HepG2 (cell line): Measurements from ENCODE around the gene SERTAD3. TPM values are rescaled to one million over a fixed set of nuclear protein-coding genes. Genes with fewer than 3 reads are reported as not detected.

Experiments used
- ASH2L ChIP-seq: fragments of 300-600, 200-600 bp; sonication (generic); IDR thresholded peaks from 2 replicates; pipeline ENCODE4 v1.7.0; 2017; ENCODE audit warnings: low read depth, mild to moderate bottlenecking, moderate library complexity, mixed read lengths, low read length; ENCODE audit not compliant: insufficient read length
- CENPBD1 ChIP-seq: sonication (generic); formaldehyde crosslinking; IDR thresholded peaks from 2 replicates; pipeline ENCODE4 v1.8.0; 2022; ENCODE audit warnings: missing genetic modification reagents, low read depth, mild to moderate bottlenecking, borderline replicate concordance
- CENPX ChIP-seq: sonication (generic); formaldehyde crosslinking; IDR thresholded peaks from 2 replicates; pipeline ENCODE4 v1.9.0; 2021; ENCODE audit warnings: mild to moderate bottlenecking, missing genetic modification reagents, moderate library complexity
- CREM ChIP-seq, 2 experiments: sonication (generic) in 1 of 2; formaldehyde crosslinking in 1 of 2; IDR thresholded peaks; 2 replicates each; pipeline versions ENCODE4 v1.4.0 to v1.6.1; 2016 to 2020; ENCODE audit warnings: antibody characterized with exemption in 1 of 2, mild to moderate bottlenecking in 1 of 2, missing genetic modification reagents in 1 of 2
- FOXC1 ChIP-seq: sonication (generic); formaldehyde crosslinking; IDR thresholded peaks from 2 replicates; pipeline ENCODE4 v1.8.0; 2022; ENCODE audit warnings: mild to moderate bottlenecking, missing genetic modification reagents, borderline replicate concordance
- POLR2AphosphoS2 ChIP-seq: IDR thresholded peaks from 2 replicates; pipeline ENCODE4 v1.6.1; 2011; ENCODE audit warnings: low read depth, low read length, improper control_type of control experiment
- RBM39 ChIP-seq: fragments of 200-400 bp; formaldehyde crosslinking; IDR thresholded peaks from one replicate; pipeline ENCODE4 v1.6.1; 2018; ENCODE audit warnings: antibody characterized with exemption, mild to moderate bottlenecking, low read depth, low read length; ENCODE audit not compliant: poor library complexity, severe bottlenecking
- RFX5 ChIP-seq: IDR thresholded peaks from 2 replicates; pipeline ENCODE4 v1.6.1; 2011; ENCODE audit warnings: low read depth, low read length, improper control_type of control experiment
- RXRB ChIP-seq: IDR thresholded peaks from 2 replicates; pipeline ENCODE4 v1.6.1; 2016; ENCODE audit warnings: borderline replicate concordance, missing genetic modification reagents, missing compliant biosample characterization
- SRF ChIP-seq: IDR thresholded peaks from 2 replicates; pipeline ENCODE4 v1.6.1; 2011; ENCODE audit warnings: mild to moderate bottlenecking, low read depth, low read length, moderate library complexity
- TAF1 ChIP-seq: sonication (generic); formaldehyde crosslinking; IDR thresholded peaks from 2 replicates; pipeline ENCODE4 v1.4.0; 2020; ENCODE audit warnings: missing genetic modification reagents
- ZFP82 ChIP-seq: sonication (generic); formaldehyde crosslinking; IDR thresholded peaks from 2 replicates; pipeline ENCODE4 v1.5.1; 2020; ENCODE audit warnings: mild to moderate bottlenecking, missing genetic modification reagents, borderline replicate concordance
- ZNF280B ChIP-seq: sonication (generic); formaldehyde crosslinking; IDR thresholded peaks from 2 replicates; pipeline ENCODE4 v1.5.0; 2020; ENCODE audit warnings: missing genetic modification reagents, mild to moderate bottlenecking, borderline replicate concordance
- ZNF335 ChIP-seq: sonication (generic); formaldehyde crosslinking; IDR thresholded peaks from 2 replicates; pipeline ENCODE4 v1.4.0; 2020; ENCODE audit warnings: missing genetic modification reagents
- ZNF354B ChIP-seq: sonication (generic); formaldehyde crosslinking; IDR thresholded peaks from 2 replicates; pipeline ENCODE4 v1.8.0; 2022; ENCODE audit warnings: mild to moderate bottlenecking, missing genetic modification reagents
- ZNF550 ChIP-seq: sonication (generic); formaldehyde crosslinking; IDR thresholded peaks from 2 replicates; pipeline ENCODE4 v1.4.0; 2020; ENCODE audit warnings: mild to moderate bottlenecking, missing genetic modification reagents, borderline replicate concordance
- ZNF850 ChIP-seq: sonication (generic); formaldehyde crosslinking; conservative IDR thresholded peaks from 2 replicates; pipeline ENCODE4 v1.9.0; 2021; ENCODE audit warnings: mild to moderate bottlenecking, missing genetic modification reagents
- polyA plus RNA-seq, 8 experiments: library from polyadenylated mRNA; depleted of rRNA in 3 of 8; stranded (reverse) in 7 of 8; unstranded in 1 of 8; fragments of >200 nt; fragmentation: Illumina TruSeq in 4 of 8; extraction: Trizol in 4 of 8; gene quantifications; 2 replicates each; pipeline versions ENCODE4 v1.2.1 to v1.2.3, GENCODE V29; 2011 to 2016; ENCODE audit warnings: low read depth in 4 of 8, missing spikeins in 1 of 8, mixed read lengths in 1 of 8; ENCODE audit not compliant: insufficient read depth in 1 of 8
- total RNA-seq, 5 experiments: library from RNA; depleted of rRNA; stranded (reverse); fragments of >200 nt; fragmentation: Illumina TruSeq; extraction: Trizol; gene quantifications; 2 replicates each; pipeline ENCODE4 v1.2.3, GENCODE V29; 2016; ENCODE audit warnings: low read depth in 1 of 5
- TF ChIP-seq, protein P1 (sequence below): sonication (generic); formaldehyde crosslinking; IDR thresholded peaks from 2 replicates; pipeline ENCODE4 v1.4.0; 2020; ENCODE audit warnings: mild to moderate bottlenecking, missing genetic modification reagents
- TF ChIP-seq, protein P2 (sequence below): sonication (generic); formaldehyde crosslinking; IDR thresholded peaks from 2 replicates; pipeline ENCODE4 v1.5.0; 2020; ENCODE audit warnings: missing genetic modification reagents

The SERTAD3 gene
- total and polyA plus RNA-seq, 2 of the 13 experiments (the other 11 are each of a cell fraction or from before 2014, with no cell fraction given), result 9.6 to 16.9 TPM

DNA sequence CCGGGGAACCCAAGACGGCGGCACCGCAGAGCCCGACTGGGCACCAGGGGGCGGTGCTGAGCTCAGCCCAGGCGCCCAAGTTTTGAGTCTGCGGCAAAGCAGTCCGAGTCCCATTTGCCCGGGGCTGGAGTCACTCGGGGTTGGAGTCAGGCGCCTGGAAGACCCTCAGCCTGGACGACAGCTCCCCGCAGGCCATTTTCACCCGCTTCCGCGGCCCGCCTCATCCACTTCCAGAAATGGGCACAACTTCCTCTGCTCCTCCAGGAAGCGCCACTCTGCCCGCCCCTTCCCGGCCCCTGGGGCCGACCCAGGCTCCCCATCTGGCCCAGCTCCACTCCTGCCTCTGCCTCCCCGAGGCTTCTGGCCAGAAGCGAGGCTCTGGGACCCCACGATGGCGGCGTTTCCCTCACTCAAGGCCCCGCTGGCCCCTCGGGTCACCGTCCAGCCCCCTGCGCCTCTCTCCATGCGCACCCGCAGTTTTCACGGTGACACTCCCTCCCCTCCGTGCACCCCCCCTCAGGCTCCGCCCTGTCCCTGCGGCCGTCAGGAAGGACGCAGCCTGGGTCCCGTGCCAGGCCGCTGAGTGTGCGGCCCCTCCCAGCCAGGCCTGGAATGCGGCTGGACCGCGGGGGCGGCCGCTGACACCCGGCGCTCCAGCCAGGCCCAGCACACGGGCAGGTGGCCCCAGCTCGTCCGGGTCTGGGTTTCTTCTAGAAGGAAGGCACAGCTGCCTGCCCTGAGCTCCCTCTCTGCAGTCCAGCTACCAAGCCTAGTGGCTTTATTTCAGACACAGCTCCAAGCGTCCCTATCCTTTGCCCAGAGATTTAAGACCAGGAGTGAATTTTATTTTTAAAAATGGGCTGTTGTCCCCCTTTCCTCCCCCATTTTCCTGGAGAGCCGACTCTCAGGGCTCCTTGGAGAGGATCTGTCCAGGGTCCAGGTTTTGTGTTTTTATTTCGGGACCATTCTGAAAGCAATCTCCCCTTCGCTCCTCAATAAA, 23.1 kb downstream of the SERTAD3 start (continued):
- TF ChIP-seq ASH2L (peak; percentile 59), CENPX (no peak), ZNF850 (CRISPR knock-in tag) (peak; percentile 21; the same call in 1 of the 2 replicates), RXRB (CRISPR knock-in tag) (no peak; the same call in 1 of the 2 replicates), CENPBD1 (CRISPR knock-in tag) (no peak), ZNF280B (CRISPR knock-in tag) (peak; percentile 81), RFX5 (no peak), RBM39 (peak; percentile 23), ZNF550 (no peak), SRF (peak; percentile 100), ZNF354B (no peak), FOXC1 (CRISPR knock-in tag) (peak; percentile 60; the same call in 1 of the 2 replicates), TAF1 (peak; percentile 74), CREM (IDR thresholded peaks at IDR 0.05) (0 out of 2 replicates have a peak, but pooled peaks have one; percentile 37), CREM (CRISPR knock-in tag; IDR thresholded peaks at IDR 0.05) (no peak), ZFP82 (CRISPR knock-in tag) (no peak; the same call in 1 of the 2 replicates), ZNF335 (CRISPR knock-in tag) (no peak; the same call in 1 of the 2 replicates), POLR2AphosphoS2 (no peak)
- TF ChIP-seq, protein P1, sequence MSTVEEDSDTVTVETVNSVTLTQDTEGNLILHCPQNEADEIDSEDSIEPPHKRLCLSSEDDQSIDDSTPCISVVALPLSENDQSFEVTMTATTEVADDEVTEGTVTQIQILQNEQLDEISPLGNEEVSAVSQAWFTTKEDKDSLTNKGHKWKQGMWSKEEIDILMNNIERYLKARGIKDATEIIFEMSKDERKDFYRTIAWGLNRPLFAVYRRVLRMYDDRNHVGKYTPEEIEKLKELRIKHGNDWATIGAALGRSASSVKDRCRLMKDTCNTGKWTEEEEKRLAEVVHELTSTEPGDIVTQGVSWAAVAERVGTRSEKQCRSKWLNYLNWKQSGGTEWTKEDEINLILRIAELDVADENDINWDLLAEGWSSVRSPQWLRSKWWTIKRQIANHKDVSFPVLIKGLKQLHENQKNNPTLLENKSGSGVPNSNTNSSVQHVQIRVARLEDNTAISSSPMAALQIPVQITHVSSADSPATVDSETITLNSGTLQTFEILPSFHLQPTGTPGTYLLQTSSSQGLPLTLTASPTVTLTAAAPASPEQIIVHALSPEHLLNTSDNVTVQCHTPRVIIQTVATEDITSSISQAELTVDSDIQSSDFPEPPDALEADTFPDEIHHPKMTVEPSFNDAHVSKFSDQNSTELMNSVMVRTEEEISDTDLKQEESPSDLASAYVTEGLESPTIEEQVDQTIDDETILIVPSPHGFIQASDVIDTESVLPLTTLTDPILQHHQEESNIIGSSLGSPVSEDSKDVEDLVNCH (CRISPR knock-in tag), result no peak
- TF ChIP-seq, protein P2, sequence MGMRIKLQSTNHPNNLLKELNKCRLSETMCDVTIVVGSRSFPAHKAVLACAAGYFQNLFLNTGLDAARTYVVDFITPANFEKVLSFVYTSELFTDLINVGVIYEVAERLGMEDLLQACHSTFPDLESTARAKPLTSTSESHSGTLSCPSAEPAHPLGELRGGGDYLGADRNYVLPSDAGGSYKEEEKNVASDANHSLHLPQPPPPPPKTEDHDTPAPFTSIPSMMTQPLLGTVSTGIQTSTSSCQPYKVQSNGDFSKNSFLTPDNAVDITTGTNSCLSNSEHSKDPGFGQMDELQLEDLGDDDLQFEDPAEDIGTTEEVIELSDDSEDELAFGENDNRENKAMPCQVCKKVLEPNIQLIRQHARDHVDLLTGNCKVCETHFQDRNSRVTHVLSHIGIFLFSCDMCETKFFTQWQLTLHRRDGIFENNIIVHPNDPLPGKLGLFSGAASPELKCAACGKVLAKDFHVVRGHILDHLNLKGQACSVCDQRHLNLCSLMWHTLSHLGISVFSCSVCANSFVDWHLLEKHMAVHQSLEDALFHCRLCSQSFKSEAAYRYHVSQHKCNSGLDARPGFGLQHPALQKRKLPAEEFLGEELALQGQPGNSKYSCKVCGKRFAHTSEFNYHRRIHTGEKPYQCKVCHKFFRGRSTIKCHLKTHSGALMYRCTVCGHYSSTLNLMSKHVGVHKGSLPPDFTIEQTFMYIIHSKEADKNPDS (CRISPR knock-in tag), result no peak
